GM19238 (cell line): Measurements from ENCODE around the gene CHRD.
"Not testable (repeated sequence)": the region's sequence is repeated elsewhere in the genome, so short reads cannot be mapped to it uniquely, and the experiment has no call there.

Experiments used
- DNase-seq: peaks from one replicate; pipeline ENCODE4 v3.0.0; 2011; ENCODE audit warnings: low spot score; ENCODE audit not compliant: insufficient read length

The CHRD gene

DNA sequence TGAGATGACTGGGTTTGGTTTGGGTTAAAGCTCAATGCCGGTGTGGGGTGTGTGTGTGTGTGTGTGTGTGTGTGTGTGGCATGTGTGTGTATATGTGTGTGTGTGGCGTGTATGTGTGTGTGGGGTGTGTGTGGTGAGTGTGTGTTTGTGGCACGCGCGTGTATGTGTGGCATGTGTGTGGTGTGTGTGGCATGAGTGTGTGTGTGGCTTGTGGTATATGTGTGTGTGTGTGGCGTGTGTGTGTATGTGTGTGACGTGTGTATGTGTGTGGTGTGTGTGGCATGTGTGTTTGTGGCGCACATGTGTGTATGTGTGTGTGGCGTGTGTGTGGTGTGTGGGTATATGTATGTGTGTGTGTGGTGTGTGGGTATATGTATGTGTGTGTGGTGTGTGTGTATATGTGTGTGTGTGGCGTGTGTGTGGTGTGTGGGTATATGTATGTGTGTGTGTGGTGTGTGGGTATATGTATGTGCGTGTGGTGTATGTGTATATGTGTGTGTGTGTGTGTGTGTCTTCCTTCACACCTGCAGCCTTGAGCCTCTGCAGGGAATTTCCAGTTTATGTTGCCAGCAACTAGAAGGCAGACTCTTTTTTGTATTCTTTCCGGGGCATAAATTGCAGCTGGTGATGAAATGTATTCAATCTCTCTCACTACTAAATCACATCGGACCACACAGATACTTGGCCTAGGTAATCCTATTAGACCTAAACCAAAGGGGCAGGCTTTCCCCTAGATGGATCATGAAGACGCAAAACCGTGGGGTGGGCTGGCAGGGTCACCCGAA, 34.8 kb downstream of the CHRD start:
- DNase-seq: no peak

DNA sequence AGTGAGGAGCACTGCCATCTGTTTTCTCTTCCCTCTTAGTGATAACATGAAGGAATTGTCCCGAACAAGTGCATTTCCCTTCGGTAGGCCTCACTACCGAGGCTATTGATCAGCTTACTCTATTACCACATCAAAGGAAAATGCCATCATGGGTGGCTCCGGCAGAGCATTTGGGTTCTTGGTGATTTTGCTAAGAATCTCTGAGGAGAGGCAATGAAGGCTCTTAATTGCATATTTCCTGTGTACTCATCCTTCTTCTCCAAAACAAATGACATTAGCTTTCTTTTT, 35.3 kb downstream of the CHRD start:
- no peak for DNase-seq

DNA sequence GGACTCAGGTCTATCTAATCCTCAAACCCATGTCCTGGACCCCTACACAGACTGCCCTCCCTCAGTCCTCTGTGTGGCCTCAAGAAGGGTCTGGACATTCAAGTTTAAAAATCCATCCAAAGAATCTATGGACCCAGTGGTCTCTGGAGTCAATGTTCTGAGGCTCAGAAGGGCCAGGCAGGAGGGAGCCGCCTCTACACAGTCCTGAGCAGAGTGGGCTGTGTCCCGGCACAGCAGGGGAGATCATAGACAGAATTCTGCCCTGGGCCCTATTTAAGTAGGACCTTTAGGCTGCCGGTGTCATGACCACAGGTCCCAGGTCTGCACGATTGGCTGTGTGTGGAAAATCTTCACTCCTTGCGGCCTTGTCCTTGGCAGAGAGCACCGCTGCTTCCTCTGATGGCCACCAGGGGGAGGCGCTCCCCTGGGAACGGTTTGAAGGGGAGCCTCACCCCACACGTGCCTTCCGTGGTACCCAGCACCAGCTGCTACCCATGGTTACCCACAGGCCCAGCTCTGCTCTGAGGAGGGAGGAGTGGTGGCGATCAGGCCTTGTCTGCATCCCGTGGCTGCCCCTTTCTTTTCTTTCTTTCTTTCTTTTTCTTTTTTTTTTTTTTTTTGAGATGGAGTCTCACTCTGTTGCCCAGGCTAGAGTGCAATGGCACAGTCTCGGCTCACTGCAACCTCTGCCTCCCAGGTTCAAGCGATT, 37.9 kb downstream of the CHRD start:
- peak; percentile 63 for DNase-seq

DNA sequence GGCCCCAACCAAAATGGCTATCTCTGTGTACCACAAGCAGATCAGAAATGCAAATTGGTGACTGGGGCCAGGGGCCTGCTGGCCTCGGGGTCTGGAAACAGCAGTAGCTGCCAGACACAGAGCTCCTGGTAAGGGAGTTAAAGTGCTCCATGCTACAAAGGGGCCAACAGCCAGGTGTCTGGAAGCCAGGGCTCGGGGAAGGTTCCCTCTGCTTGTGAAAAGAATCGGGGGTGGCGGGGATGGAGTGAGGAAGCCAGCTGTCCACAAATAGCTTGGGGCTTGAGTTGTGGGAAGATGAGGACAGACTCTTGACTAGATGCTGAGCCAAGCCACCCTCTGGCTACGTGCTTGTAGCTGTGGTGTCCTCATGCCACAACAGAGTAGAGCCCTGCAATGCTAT, 39.3 kb downstream of the CHRD start:
- no peak for DNase-seq

DNA sequence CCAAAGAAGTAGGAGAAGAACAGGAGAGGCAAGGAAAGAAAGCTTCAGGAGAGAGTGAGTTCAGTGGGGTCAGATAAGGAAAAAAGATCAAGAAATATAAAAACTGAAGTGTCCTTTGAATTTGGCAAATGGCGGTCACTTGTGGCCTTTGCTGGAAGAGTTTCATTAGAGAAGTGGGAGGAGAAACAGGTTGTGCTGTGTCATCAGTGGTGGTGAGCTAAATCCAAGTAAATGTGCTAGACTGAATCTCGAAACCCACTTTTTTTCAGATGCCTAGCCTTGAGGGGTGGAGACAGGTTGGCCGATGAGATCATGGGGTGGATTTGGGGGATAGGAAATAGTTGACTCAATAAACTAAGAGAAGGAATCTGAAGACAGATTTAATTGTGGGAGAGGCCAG, 43.7 kb downstream of the CHRD start:
- no peak for DNase-seq

DNA sequence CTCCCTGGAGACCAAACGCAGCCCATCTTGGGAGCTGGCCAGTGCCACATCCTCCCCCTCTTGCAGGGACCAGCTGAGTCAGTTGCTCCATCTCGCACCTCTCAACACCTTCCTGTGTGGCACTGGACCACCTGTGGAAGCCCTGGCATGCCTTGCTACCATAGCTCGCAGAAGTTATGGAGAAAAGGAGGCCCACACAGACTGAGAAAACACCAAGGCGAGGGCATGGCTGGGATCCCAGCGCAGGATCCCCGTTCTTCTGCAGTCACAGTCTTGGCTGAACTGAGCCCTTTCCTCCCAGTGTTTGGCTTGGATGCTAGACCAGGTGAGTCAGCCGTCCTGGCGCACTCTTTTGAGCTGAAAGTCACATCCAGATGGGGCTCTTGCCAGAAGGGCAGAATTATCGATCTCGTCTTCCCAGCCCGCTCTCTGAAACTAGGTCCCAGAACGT, 46.9 kb downstream of the CHRD start:
- DNase-seq: no peak

DNA sequence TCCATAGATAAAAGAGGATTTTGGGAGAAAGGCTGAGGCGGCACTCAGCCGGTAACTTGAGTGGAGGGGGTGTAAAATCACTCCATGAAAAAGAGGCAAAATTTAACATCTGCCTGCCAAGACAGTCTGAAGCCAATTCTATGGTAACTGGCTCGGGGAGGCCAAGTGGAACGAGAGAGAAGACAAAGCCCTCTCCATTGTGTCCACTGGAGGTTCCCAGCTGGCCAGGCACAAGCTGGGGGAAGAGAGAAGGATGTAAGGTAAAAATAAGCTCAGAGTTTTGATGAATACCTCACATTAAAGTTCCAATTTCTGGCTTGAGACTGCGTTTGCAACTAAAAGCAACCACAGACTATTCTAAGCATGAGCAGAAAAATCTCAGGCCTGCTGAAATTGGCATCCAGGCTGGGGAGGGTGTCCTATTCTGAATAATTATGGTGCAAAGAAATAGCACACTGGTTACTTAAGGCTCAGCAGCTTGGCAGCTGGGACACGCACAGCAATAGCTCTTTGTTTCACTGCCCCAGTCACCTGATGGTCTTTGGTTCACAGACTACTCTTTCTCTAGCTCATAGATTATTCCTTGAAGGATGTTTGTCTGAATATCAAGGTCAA, 48.8 kb downstream of the CHRD start:
- DNase-seq: no peak

DNA sequence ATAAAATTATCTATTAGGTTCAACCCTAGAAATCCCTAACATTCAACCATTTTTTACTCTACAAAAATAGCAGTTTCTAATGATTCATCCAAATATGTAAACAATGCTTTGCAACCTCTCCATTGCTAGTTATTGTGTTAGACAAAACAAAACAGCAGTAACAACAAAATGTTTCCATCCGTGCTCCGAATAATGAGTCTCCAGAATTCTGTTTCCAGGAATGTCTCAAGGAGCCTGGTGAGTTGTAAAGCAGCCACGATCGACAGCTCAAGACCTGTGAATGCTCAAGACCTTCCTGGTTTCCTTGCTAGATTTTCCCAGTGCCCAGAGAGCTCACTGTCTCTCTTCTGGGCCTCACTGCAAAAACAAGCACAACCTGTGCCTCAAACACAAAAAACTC, 49.9 kb downstream of the CHRD start:
- no peak for DNase-seq

DNA sequence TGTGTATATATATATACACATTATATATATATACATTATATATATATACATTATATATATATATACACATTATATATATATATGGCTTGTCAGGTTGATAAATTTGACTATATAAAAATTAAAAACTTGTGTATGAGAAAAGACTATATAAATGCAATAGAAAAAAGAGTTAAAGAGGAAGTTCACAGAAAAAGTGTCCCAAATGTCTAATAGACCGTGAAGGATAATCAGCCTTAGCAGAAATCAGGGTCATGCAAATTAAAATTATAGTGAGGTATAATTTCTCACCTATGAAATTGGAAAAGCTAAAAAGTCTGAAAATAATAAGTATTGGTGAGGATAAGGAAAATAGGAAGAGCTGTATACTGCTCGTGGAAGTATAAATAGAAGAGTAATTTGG, 51.1 kb downstream of the CHRD start:
- DNase-seq: no peak

DNA sequence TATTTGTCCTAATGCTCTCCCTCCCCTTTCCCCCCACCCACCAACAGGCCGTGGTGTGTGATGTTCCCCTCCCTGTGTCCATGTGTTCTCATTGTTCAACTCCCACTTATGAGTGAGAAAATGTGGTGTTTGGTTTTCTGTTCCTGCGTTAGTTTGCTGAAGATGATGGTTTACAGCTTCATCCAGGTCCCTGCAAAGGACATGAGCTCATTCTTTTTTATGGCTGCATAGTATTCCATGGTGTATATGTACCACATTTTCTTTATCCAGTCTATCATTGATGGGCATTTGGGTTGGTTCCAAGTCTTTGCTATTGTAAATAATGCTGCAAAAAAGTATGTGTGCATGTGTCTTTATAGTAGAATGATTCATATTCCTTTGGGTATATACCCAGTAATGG, 53.3 kb downstream of the CHRD start:
- DNase-seq: not testable (repeated sequence)

DNA sequence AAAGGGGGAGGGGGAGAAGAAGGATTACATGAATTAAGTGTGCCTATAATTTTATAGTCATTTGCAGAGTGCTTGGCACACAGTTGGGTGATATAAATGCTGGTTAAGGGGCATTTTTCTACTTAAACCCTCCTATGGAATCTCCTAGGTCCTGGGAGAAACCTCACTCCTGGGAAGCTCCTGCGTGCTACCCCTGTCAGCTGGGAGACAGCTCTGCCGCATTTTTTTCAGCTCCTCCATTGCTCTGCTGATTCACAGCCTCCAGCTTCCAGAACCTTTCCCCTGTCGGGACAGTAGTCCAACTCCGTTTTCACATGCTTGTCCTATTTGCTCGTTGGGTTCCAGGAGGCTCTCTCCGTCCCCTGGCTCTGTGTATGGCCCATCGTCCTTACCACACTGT, 59.2 kb downstream of the CHRD start:
- no peak for DNase-seq
